Panc1 (cell line): ENCODE measurements around the gene PTH2. TPM values are rescaled to one million over a fixed set of nuclear protein-coding genes. Genes with fewer than 3 reads are reported as not detected.

Source experiments
- ATAC-seq: fragments of 200-7000 bp; cut with Tn5 transposase; 2 replicates; pipeline ENCODE4 v1.9.1; 2020; ENCODE audit warnings: mild to moderate bottlenecking, moderate library complexity
- BruUV-seq: library from RNA; stranded (reverse); fragments of 400-500 nt; replicated peaks from 2 replicates; lab custom pipeline; 2021; lab: Mats Ljungman, UMichigan
- CTCF ChIA-PET: fragments of 300-600 bp; sonication (Branson Sonifier 250); formaldehyde crosslinking; loops from one replicate; lab custom pipeline; 2022; ENCODE audit warnings: antibody characterized with exemption; lab: Charles Lee
- POLR2A ChIA-PET: fragments of 300-600 bp; sonication (Branson Sonifier 250); formaldehyde crosslinking; loops from one replicate; lab custom pipeline; 2022; ENCODE audit warnings: antibody characterized with exemption; lab: Charles Lee
- DNase-seq: peaks from one replicate; pipeline ENCODE4 v3.0.0-alpha.2; 2010; ENCODE audit warnings: low read depth, low spot score
- H3K27ac ChIP-seq: 2 replicates; pipeline ENCODE4 v1.5.1; 2011; ENCODE audit warnings: mild to moderate bottlenecking, low read length, inconsistent platforms
- H3K27me3 ChIP-seq: fragments of 200-500 bp; sonication (Bioruptor generic); 2 replicates; pipeline ENCODE4 v1.6.0; 2014; ENCODE audit warnings: low read length, inconsistent platforms; ENCODE audit not compliant: control insufficient read depth, insufficient read depth
- H3K36me3 ChIP-seq: fragments of 200-500 bp; sonication (Bioruptor generic); 2 replicates; pipeline ENCODE4 v1.5.1; 2014; ENCODE audit warnings: inconsistent platforms, mild to moderate bottlenecking, low read length, moderate library complexity; ENCODE audit not compliant: control insufficient read depth, insufficient read depth
- H3K4me1 ChIP-seq: 2 replicates; pipeline ENCODE4 v1.5.1; 2011; ENCODE audit warnings: inconsistent platforms, mild to moderate bottlenecking, low read length, moderate library complexity; ENCODE audit not compliant: control insufficient read depth, insufficient read depth
- H3K4me3 ChIP-seq, 2 experiments: 2 replicates each; pipeline ENCODE4 v1.5.1; 2011 to 2012; ENCODE audit warnings: low read depth in 2 of 2, low read length in 2 of 2, mild to moderate bottlenecking in 2 of 2, inconsistent platforms in 1 of 2, moderate library complexity in 1 of 2
- H3K9me3 ChIP-seq: fragments of 200-500 bp; sonication (Bioruptor generic); 2 replicates; pipeline ENCODE4 v1.5.1; 2014; ENCODE audit warnings: low read depth, mild to moderate bottlenecking, inconsistent platforms, low read length, moderate library complexity; ENCODE audit not compliant: control insufficient read depth, insufficient read depth
- CTCF ChIP-seq: fragments of 450-650 bp; IDR thresholded peaks from 2 replicates; pipeline ENCODE4 v1.5.1; 2017; ENCODE audit warnings: mild to moderate bottlenecking
- POLR2AphosphoS5 ChIP-seq: IDR thresholded peaks from 2 replicates; pipeline ENCODE4 v1.6.1; 2012; ENCODE audit warnings: mild to moderate bottlenecking, low read depth, low read length, moderate library complexity
- SIN3A ChIP-seq: IDR thresholded peaks from 2 replicates; pipeline ENCODE4 v1.6.1; 2012; ENCODE audit warnings: low read depth, mild to moderate bottlenecking, low read length, moderate library complexity, borderline replicate concordance; ENCODE audit not compliant: insufficient read depth
- TCF7L2 ChIP-seq: IDR thresholded peaks from 2 replicates; pipeline ENCODE4 v1.6.1; 2011; ENCODE audit warnings: mild to moderate bottlenecking, low read depth, low read length, inconsistent platforms
- in situ Hi-C: cut with HindIII; loops from 2 replicates; pipeline ENCODE4 v1.10.0; 2016; ENCODE audit warnings: low sequenced_read_pairs, low pct_unique_long_range_greater_than_20kb
- intact Hi-C: fragments of 100-400 bp; cut with micrococcal nuclease; formaldehyde crosslinking; loops from one replicate; pipeline ENCODE4 v1.10.0; 2022; ENCODE audit not compliant: unreplicated experiment
- total RNA-seq: library from RNA; stranded (reverse); gene quantifications from one replicate; pipeline ENCODE4 v1.2.1, GENCODE V29; 2021; ENCODE audit not compliant: unreplicated experiment
- TF ChIP-seq, protein P1 (sequence below), 2 experiments: IDR thresholded peaks; 2 replicates each; pipeline ENCODE4 v1.6.1; 2011 to 2012; ENCODE audit warnings: low read depth in 2 of 2, control low read depth in 1 of 2, low read length in 1 of 2, mild to moderate bottlenecking in 1 of 2, moderate library complexity in 1 of 2; ENCODE audit not compliant: insufficient read depth in 1 of 2

Gene PTH2
- total RNA-seq, 1 experiment from 2014 or later: not detected

GRCh38 chr19:49433240-49433901 lies 10.1 kb upstream of the PTH2 start:
- Histone ChIP-seq H3K27me3 (no peaks in the 10 kb centered on the region; the same call in 1 of the 2 replicates), H3K4me1 (no peaks in the 10 kb centered on the region), H3K9me3 (no peaks in the 10 kb centered on the region), H3K36me3 (no peaks in the 10 kb centered on the region), H3K4me3 (no peak overlapping the region), H3K27ac (no peak overlapping the region)
- no peak for DNase-seq
- TF ChIP-seq POLR2AphosphoS5 (no peak), TCF7L2 (no peak), SIN3A (no peak), CTCF (no peak)
- TF ChIP-seq, protein P1, sequence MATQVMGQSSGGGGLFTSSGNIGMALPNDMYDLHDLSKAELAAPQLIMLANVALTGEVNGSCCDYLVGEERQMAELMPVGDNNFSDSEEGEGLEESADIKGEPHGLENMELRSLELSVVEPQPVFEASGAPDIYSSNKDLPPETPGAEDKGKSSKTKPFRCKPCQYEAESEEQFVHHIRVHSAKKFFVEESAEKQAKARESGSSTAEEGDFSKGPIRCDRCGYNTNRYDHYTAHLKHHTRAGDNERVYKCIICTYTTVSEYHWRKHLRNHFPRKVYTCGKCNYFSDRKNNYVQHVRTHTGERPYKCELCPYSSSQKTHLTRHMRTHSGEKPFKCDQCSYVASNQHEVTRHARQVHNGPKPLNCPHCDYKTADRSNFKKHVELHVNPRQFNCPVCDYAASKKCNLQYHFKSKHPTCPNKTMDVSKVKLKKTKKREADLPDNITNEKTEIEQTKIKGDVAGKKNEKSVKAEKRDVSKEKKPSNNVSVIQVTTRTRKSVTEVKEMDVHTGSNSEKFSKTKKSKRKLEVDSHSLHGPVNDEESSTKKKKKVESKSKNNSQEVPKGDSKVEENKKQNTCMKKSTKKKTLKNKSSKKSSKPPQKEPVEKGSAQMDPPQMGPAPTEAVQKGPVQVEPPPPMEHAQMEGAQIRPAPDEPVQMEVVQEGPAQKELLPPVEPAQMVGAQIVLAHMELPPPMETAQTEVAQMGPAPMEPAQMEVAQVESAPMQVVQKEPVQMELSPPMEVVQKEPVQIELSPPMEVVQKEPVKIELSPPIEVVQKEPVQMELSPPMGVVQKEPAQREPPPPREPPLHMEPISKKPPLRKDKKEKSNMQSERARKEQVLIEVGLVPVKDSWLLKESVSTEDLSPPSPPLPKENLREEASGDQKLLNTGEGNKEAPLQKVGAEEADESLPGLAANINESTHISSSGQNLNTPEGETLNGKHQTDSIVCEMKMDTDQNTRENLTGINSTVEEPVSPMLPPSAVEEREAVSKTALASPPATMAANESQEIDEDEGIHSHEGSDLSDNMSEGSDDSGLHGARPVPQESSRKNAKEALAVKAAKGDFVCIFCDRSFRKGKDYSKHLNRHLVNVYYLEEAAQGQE (IDR thresholded peaks at IDR 0.05; ENCODE audit: insufficient read depth in 1 of 2, low read depth in 2 of 2, low read length in 1 of 2): no peak
- ATAC-seq: no peak
- in situ Hi-C loops (no loop called here), intact Hi-C loops (no loop called here)
- ChIA-PET POLR2A (no interaction called here), CTCF (interaction anchor here (0.6 kb wide), 1 partner anchor 38 kb away, joined by 8 read pairs; no protein-coding TSS in a partner anchor)
- BruUV-seq: no TSS peak

DNA sequence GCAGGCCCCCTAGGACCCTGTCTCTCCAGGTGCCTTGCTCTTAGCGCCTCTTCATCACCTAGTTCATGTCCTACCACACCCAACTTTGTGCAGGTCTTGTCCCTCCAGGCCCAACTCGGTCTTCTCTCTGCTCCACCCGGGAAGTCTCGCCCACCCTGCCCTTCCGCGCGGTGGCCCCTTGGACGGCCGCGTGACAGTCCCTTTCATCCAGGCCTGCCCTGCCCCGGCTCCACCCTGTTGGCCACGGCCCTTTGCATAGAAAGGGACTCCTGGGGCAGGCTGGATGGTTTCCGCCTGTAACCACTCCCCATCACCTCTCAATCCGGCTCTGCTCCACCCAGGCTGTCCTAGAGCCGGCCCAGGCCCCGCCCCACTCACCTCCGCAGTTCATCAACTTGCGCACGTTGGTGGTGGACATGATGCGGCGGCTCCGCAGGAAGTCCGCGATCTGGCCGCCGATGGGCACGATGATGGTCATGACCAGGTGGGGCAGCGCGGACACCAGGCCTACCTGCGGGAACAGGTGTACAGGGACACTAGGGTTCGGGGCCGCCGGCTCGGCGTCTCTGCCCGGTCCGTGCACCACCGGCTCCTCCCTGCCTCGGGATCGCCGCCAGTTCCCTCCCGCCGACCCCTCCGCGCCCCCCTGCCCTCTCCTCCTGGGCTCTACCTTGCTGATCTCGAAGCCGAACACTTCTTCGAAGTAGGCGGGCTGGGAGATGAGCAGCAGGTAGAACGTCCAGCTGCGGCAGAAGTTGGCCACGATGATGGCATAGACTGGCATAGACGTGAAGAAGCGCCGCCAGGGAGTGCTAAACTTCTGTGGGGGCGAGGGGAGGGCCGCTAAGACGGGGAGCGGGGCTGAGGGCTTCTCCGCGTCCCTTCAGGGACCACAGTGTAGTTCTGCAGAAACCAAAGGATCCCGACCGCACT lies 9.2 kb upstream of the PTH2 start:
- TF ChIP-seq SIN3A (no peak), POLR2AphosphoS5 (no peak), TCF7L2 (no peak), CTCF (no peak)
- TF ChIP-seq, protein P1 (IDR thresholded peaks at IDR 0.05; ENCODE audit: insufficient read depth in 1 of 2, low read depth in 2 of 2, low read length in 1 of 2): no peak
- ATAC-seq (no peak), DNase-seq (no peak)
- intact Hi-C loops: no loop called here
- Histone ChIP-seq H3K27ac (no peak overlapping the region), H3K36me3 (no peaks in the 10 kb centered on the region), H3K27me3 (no peaks in the 10 kb centered on the region; the same call in 1 of the 2 replicates), H3K4me3 (no peak overlapping the region), H3K9me3 (no peaks in the 10 kb centered on the region), H3K4me1 (no peaks in the 10 kb centered on the region)
- POLR2A ChIA-PET: no interaction called here
- in situ Hi-C loops: no loop called here
- no TSS peak for BruUV-seq
- CTCF ChIA-PET: no interaction called here
